Left renal cortex interstitium (tissue), 4 donors: ENCODE results near the gene CACNB3. TPM values are rescaled to one million over a fixed set of nuclear protein-coding genes. Genes with fewer than 3 reads are reported as not detected.

ENCODE experiments used
- DNase-seq, 4 donors: peaks; one replicate each; pipeline ENCODE4 v3.0.0-alpha.2; 2013; ENCODE audit warnings: low read depth in 4 of 4, low spot score in 2 of 4, missing footprints in 1 of 4
- polyA plus RNA-seq, 4 donors: library from polyadenylated mRNA; unstranded; fragments of 120-200 nt; gene quantifications; one replicate each; pipeline ENCODE4 v1.2.1, GENCODE V29; 2013; ENCODE audit not compliant: insufficient read length in 4 of 4

Gene CACNB3
- 10 to 100 TPM; 47.8 to 72.5 (median 58.4) TPM for polyA plus RNA-seq

- no peak for DNase-seq
Measured at GRCh38 chr12:48817873-48818830, at the start of gene CACNB3. Gene CACNB3, plus strand, starts transcription at chr12:48818496. Its CDS starts 434 bp downstream, at chr12:48818930.

- DNase-seq: no peak
Measured at GRCh38 chr12:48768736-48769135, 49.6 kb upstream of the CACNB3 start.

- no peak for DNase-seq
Measured at GRCh38 chr12:48770756-48771155, 47.5 kb upstream of the CACNB3 start.

GRCh38 chr12:48771588-48772112, 46.6 kb upstream of the CACNB3 start:
- no peak for DNase-seq

GRCh38 chr12:48773686-48774085, 44.6 kb upstream of the CACNB3 start:
- DNase-seq: no peak

GRCh38 chr12:48774516-48774915, 43.8 kb upstream of the CACNB3 start:
- no peak for DNase-seq

GRCh38 chr12:48775299-48775698, 43.0 kb upstream of the CACNB3 start:
- DNase-seq: no peak

- no peak for DNase-seq
Measured at GRCh38 chr12:48775991-48776649, 42.2 kb upstream of the CACNB3 start.

GRCh38 chr12:48776956-48777355, 41.3 kb upstream of the CACNB3 start:
- no peak for DNase-seq

GRCh38 chr12:48777501-48778400, 40.5 kb upstream of the CACNB3 start:
- no peak for DNase-seq

- no peak for DNase-seq
Measured at GRCh38 chr12:48779869-48780268, 38.4 kb upstream of the CACNB3 start.

- DNase-seq: no peak
Measured at GRCh38 chr12:48780381-48781025, 37.8 kb upstream of the CACNB3 start.

- DNase-seq: no peak
Measured at GRCh38 chr12:48781750-48782456, 36.4 kb upstream of the CACNB3 start.

- no peak for DNase-seq
Measured at GRCh38 chr12:48782457-48783395, 35.6 kb upstream of the CACNB3 start.

- no peak for DNase-seq
Measured at GRCh38 chr12:48783432-48783831, 34.9 kb upstream of the CACNB3 start.

- no peak for DNase-seq
Measured at GRCh38 chr12:48786591-48787544, 31.4 kb upstream of the CACNB3 start.
